AG04449 (cell line): Measurements from ENCODE around the gene GGT5.

Experiments
- CTCF ChIA-PET: fragments of 350-600 bp; formaldehyde crosslinking; extraction: SDS; loops from one replicate; lab custom pipeline; 2021; ENCODE audit warnings: antibody characterized with exemption; lab: Yijun Ruan, JAX
- POLR2A ChIA-PET: fragments of 400-600, 350-600 bp; formaldehyde crosslinking; extraction: SDS; loops from one replicate; lab custom pipeline; 2020; ENCODE audit warnings: antibody characterized with exemption, inconsistent platforms; lab: Yijun Ruan, JAX
- DNase-seq: peaks from one replicate; pipeline ENCODE4 v3.0.0-alpha.2; 2010; ENCODE audit warnings: low read depth, low spot score
- H3K4me3 ChIP-seq: 2 replicates; pipeline ENCODE4 v1.5.1; 2011; ENCODE audit warnings: low read depth, mild to moderate bottlenecking, control low read depth, low read length
- CTCF ChIP-seq: IDR thresholded peaks from one replicate; pipeline ENCODE4 v1.5.1; 2011; ENCODE audit warnings: mild to moderate bottlenecking, moderate library complexity, low read length, control low read depth, inconsistent platforms; ENCODE audit not compliant: insufficient read depth; ENCODE audit errors: missing control alignments

Gene GGT5

GRCh38 chr22:24201681-24202614, 42.9 kb downstream of the GGT5 start:
- H3K4me3 ChIP-seq = no peak overlapping the region
- no peak for DNase-seq
- no peak for TF ChIP-seq CTCF
- ChIA-PET CTCF (interaction anchor here (1.3 to 8.3 kb wide), 3 partner anchors 11 to 29 kb away, joined by 4 to 64 read pairs (median 5); no protein-coding TSS in a partner anchor), POLR2A (no interaction called here)

DNA sequence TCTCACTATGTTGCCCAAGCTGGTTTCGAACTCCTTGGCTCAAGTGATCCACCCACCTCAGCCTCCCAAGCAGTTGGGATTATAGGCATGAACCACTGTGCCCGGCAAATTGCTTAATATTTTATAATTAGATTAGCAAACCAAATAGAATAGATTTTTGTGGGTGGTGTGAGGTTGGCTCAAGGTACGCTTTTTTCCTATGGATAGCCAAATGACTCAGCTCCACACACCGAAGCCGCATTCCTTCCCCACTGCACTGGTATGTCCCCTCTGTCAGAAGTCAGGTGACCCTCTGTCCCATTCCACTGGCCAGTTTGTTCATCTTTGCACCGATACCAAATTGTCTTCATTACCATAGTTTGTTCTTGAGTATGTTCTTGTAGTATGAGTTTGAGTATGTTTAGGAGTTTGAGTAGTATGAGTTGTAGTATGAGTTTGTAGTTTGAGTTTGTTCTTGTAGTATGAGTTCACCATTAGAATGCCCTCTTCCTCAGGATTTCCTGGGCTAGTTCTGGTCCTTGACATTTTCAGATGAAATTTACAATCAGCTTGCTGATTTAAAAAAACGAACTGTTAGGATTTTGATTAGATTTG, 44.2 kb downstream of the GGT5 start:
- TF ChIP-seq CTCF = no peak
- ChIA-PET CTCF (interaction anchor here (0.7 to 8.3 kb wide), 5 partner anchors 10 to 47 kb away, joined by 3 to 64 read pairs (median 5); no protein-coding TSS in a partner anchor), POLR2A (no interaction called here)
- no peak overlapping the region for H3K4me3 ChIP-seq
- DNase-seq = peak; percentile 38

- TF ChIP-seq CTCF = no peak
- no peak for DNase-seq
- H3K4me3 ChIP-seq = no peak overlapping the region
- ChIA-PET CTCF (interaction anchor here (1.0 to 8.3 kb wide), 5 partner anchors 8 to 328 kb away, joined by 3 to 64 read pairs (median 4); no protein-coding TSS in a partner anchor), POLR2A (no interaction called here)
Observed at GRCh38 chr22:24198682-24199052, 46.2 kb downstream of the GGT5 start.

GRCh38 chr22:24191893-24192292, 53.0 kb downstream of the GGT5 start:
- H3K4me3 ChIP-seq = no peak overlapping the region
- no peak for TF ChIP-seq CTCF
- no peak for DNase-seq
- ChIA-PET CTCF (interaction anchor here (0.7 to 6.1 kb wide), 3 partner anchors 9 to 334 kb away, joined by 3 to 102 read pairs (median 64); partner anchors contain the start of gene GGT5), POLR2A (no interaction called here)

DNA sequence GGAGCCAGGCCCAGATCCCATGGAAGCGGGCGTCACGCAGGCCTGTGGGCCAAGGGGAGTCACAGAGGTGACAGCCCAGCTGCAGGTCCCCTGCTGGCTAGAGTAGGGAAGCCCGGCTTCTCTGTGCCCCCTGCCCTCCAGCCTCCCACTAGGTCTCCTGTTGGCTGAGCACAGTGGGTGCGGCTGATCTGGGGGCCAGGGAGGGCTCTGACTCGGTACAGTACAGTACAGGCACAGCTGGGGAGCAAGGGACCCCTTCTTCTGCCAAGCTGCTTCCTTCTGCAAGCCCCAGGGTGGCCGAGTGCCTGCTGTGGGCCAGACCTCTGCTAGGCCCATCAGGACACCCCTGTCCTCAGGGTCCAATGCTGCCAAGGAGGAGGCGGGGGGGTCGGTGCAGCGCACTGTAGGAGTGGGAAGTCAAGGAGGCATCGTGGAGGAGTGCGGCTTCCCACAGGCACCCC, 53.5 kb downstream of the GGT5 start:
- DNase-seq = no peak
- no peak for TF ChIP-seq CTCF
- ChIA-PET POLR2A (no interaction called here), CTCF (interaction anchor here (0.7 to 6.1 kb wide), 7 partner anchors 10 to 334 kb away, joined by 3 to 102 read pairs (median 3); partner anchors contain the start of gene GGT5)
- H3K4me3 ChIP-seq = no peak overlapping the region

DNA sequence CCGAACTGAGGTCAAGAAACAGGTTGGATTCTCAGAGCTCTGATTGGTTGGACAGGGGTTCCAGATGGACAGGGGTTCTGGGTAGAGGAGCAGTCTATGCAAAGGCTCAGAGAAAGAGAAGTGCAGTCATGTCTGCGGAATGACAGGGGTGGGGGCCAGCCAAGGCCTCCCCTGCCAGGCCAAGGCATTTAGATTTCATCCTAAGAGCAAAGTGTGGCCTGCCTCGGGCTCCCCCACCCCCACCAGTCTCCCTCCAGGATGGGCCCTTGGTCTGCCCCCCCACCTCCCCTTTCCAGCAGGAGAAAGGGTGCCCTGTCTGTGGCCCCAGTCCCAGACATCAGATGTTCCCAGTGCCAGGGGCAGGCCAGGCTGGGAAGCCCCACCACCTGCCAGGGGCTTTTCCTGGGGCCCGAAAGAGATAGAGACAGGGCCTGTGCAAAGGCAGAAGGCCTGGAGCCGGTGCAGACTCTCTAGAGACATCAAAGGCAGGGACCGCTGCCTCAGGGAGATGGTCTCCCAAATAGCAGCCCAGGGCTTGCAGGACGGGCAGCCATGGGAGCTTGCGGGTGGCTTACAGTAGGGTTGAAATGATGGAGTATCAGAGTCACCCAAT, 54.2 kb downstream of the GGT5 start:
- ChIA-PET POLR2A (no interaction called here), CTCF (interaction anchor here (0.8 to 6.1 kb wide), 24 partner anchors 9 to 328 kb away, joined by 3 to 102 read pairs (median 4); partner anchors contain the start of genes GGT5 and SUSD2)
- DNase-seq = no peak
- TF ChIP-seq CTCF = no peak
- H3K4me3 ChIP-seq = no peak overlapping the region
